Breast epithelium (tissue), 4 donors: Measurements from ENCODE around the gene PTPN22. TPM values are rescaled to one million over a fixed set of nuclear protein-coding genes. Genes with fewer than 3 reads are reported as not detected.

Experiments used
- DNase-seq, 2 donors: peaks; one replicate each; pipeline ENCODE4 v3.0.0-alpha.2; 2019; ENCODE audit warnings: low spot score in 2 of 2
- H3K27ac ChIP-seq, 2 donors: fragments of 200-600 bp; sonication (generic) in 1 of 2; one replicate each; pipeline ENCODE4 v1.5.1; 2016 to 2019; ENCODE audit warnings: mild to moderate bottlenecking in 1 of 2
- H3K27me3 ChIP-seq, 2 donors: fragments of 200-600 bp; sonication (generic) in 1 of 2; one replicate each; pipeline versions ENCODE4 v1.5.1 to v1.6.0; 2017 to 2019; ENCODE audit warnings: control low read depth in 1 of 2, mild to moderate bottlenecking in 1 of 2
- H3K36me3 ChIP-seq: fragments of 200-600 bp; one replicate; pipeline ENCODE4 v1.5.1; 2019
- H3K4me1 ChIP-seq, 2 donors: fragments of 200-600 bp; sonication (generic); one replicate each; pipeline ENCODE4 v1.5.1; 2016 to 2019; ENCODE audit warnings: control low read depth in 1 of 2
- H3K4me3 ChIP-seq, 3 donors: fragments of 200-600 bp; sonication (generic); 1 replicate in 2 of 3; 2 replicates in 1 of 3; pipeline ENCODE4 v1.5.1; 2016 to 2019; ENCODE audit warnings: mild to moderate bottlenecking in 3 of 3, moderate library complexity in 2 of 3
- H3K9me3 ChIP-seq, 2 donors: fragments of 200-600 bp; sonication (generic) in 1 of 2; one replicate each; pipeline ENCODE4 v1.5.1; 2016 to 2019; ENCODE audit warnings: control low read depth in 1 of 2
- CTCF ChIP-seq, 3 donors: fragments of 450-650 bp; IDR thresholded peaks; one replicate each; pipeline ENCODE4 v1.5.1; 2016 to 2017; ENCODE audit warnings: antibody characterized with exemption in 3 of 3, mild to moderate bottlenecking in 3 of 3, moderate library complexity in 3 of 3
- POLR2A ChIP-seq: fragments of 450-650 bp; IDR thresholded peaks from one replicate; pipeline ENCODE4 v1.6.1; 2016; ENCODE audit warnings: antibody characterized with exemption, mild to moderate bottlenecking, moderate library complexity
- POLR2AphosphoS5 ChIP-seq, 3 donors: sonication (generic); formaldehyde crosslinking; IDR thresholded peaks; one replicate each; pipeline ENCODE4 v1.6.1; 2017; ENCODE audit warnings: antibody characterized with exemption in 3 of 3
- intact Hi-C: fragments of 100-400 bp; cut with DNase I; formaldehyde crosslinking; loops from one replicate; pipeline ENCODE4 v1.15.1; 2023; ENCODE audit warnings: low total_unique reads
- total RNA-seq, 3 donors: library from RNA; depleted of rRNA; stranded (reverse); fragments of >200 nt; gene quantifications; one replicate each; pipeline ENCODE4 v1.1.0, GENCODE V29; 2016

Gene PTPN22
- total RNA-seq, 3 donors from 2014 or later: 3.4 to 7.2 (median 3.6) TPM

DNA sequence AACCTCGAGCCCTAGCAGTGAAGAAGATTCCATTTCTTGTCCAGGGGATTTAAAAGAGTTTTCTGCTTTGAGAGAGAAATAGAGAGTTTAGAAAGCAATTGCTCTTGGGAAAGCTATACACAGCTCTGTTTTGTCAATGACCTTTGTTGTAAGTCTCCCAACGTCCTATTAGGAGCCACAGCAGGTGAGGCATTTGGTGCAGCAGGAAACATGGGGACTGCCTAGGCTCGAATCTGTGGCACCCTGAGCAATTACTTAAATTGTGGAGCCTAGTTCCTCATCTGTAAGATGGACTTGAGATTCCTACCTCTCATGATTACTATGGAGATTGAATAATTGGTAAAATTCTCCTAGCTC, 41.8 kb upstream of the PTPN22 start:
- DNase-seq: no peak
- no peaks in the 10 kb centered on the region for H3K9me3 ChIP-seq
- no peak overlapping the region for H3K4me3 ChIP-seq
- no peaks in the 10 kb centered on the region for H3K4me1 ChIP-seq
- peaks cover 3% of the 10 kb centered on the region for H3K36me3 ChIP-seq
- intact Hi-C loops: no loop called here
- no peak for TF ChIP-seq POLR2A
- no peak for TF ChIP-seq CTCF (IDR thresholded peaks at IDR 0.05)
- no peak for TF ChIP-seq POLR2AphosphoS5 (IDR thresholded peaks at IDR 0.05)
- H3K27ac ChIP-seq: peak overlapping the region; percentile 7 to 28
- no peaks in the 10 kb centered on the region for H3K27me3 ChIP-seq

- no peak for DNase-seq
- no peak for TF ChIP-seq POLR2A
- TF ChIP-seq CTCF (IDR thresholded peaks at IDR 0.05): no peak
- no peak for TF ChIP-seq POLR2AphosphoS5 (IDR thresholded peaks at IDR 0.05)
Measured at GRCh38 chr1:113912594-113913311, 41.2 kb upstream of the PTPN22 start.

DNA sequence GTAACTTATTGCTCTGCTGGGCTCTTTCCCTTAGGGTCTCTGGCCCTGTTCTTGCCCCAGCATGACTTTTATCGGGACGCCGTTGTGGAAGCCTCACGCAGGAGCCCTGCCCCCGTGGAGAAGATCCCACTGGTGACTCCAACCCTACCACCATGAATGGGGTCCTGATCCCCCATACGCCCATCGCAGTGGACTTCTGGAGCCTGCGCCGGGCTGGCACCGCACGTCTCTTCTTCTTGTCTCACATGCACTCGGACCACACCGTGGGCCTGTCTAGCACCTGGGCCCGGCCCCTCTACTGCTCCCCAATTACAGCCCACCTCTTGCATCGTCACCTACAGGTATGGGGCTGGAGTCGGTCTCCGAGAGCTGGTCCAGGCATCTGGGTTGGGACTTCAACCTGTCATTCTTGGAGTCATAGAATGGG, 33.9 kb upstream of the PTPN22 start:
- H3K36me3 ChIP-seq: no peaks in the 10 kb centered on the region
- peaks cover 0 to 4% of the 10 kb centered on the region in 2 donors for H3K4me1 ChIP-seq
- H3K9me3 ChIP-seq: no peaks in the 10 kb centered on the region
- H3K27me3 ChIP-seq: no peaks in the 10 kb centered on the region
- intact Hi-C loops: loop anchor here (1.0 kb wide), 1 partner anchor 24 kb away; the partner anchor contains the start of gene HIPK1
- TF ChIP-seq POLR2A: no peak
- TF ChIP-seq CTCF (IDR thresholded peaks at IDR 0.05): no peak
- no peak for TF ChIP-seq POLR2AphosphoS5 (IDR thresholded peaks at IDR 0.05)
- DNase-seq: peak in 1 of 2 donors; percentile 22
- peak overlapping the region; percentile 89 to 92 for H3K27ac ChIP-seq
- peak overlapping the region; percentile 66 to 91 (median 67) for H3K4me3 ChIP-seq

More at GRCh38 chr1:113912594-113913311, 41.2 kb upstream of the PTPN22 start:
- no peaks in the 10 kb centered on the region for H3K9me3 ChIP-seq
- no peak overlapping the region for H3K4me3 ChIP-seq
- no peaks in the 10 kb centered on the region for H3K4me1 ChIP-seq
- H3K36me3 ChIP-seq: peaks cover 3% of the 10 kb centered on the region
- no peaks in the 10 kb centered on the region for H3K27me3 ChIP-seq
- intact Hi-C loops: loop anchor here (1.0 kb wide), 1 partner anchor 15 kb away; no protein-coding TSS in a partner anchor
- peak overlapping the region; percentile 7 to 28 for H3K27ac ChIP-seq

GRCh38 chr1:113904674-113905434, 33.3 kb upstream of the PTPN22 start, which contains the start of the genes AP4B1 and DCLRE1B:
TSS of gene AP4B1 (minus strand) at chr1:113904799. CDS start at chr1:113904717, 82 bp downstream.
TSS of gene DCLRE1B (plus strand) at chr1:113905326. CDS start at chr1:113905587, 261 bp downstream.
- TF ChIP-seq POLR2A (no peak), POLR2AphosphoS5 (IDR thresholded peaks at IDR 0.05) (peak; percentile 73 to 81 (median 74)), CTCF (IDR thresholded peaks at IDR 0.05) (peak; percentile 60 to 86 (median 78))
- Histone ChIP-seq H3K36me3 (no peaks in the 10 kb centered on the region), H3K4me1 (peaks cover 0 to 4% of the 10 kb centered on the region in 2 donors), H3K4me3 (peak within 1 kb of the TSS; percentile 66 to 91 (median 67)), H3K27me3 (no peaks in the 10 kb centered on the region), H3K27ac (peak within 1 kb of the TSS; percentile 89 to 92), H3K9me3 (no peaks in the 10 kb centered on the region)
- peak; percentile 96 to 97 for DNase-seq
- intact Hi-C loops: loop anchor here (1.0 kb wide), 1 partner anchor 24 kb away; the partner anchor contains the start of gene HIPK1
